Gastroesophageal sphincter (tissue), 4 donors: ENCODE results near the gene SH3PXD2A. TPM values are rescaled to one million over a fixed set of nuclear protein-coding genes. Genes with fewer than 3 reads are reported as not detected.
A peak's percentile ranks its signal among the peaks of the same experiment; 100 is the strongest.

Source experiments
- ATAC-seq: fragments of 150-250 bp; one replicate; pipeline ENCODE4 v1.9.1; 2016; ENCODE audit warnings: mild to moderate bottlenecking, moderate library complexity
- H3K27ac ChIP-seq, 4 donors: fragments of 200-600 bp; sonication (generic) in 3 of 4; 1 replicate in 3 of 4; 2 replicates in 1 of 4; pipeline ENCODE4 v1.5.1; 2016 to 2019
- H3K27me3 ChIP-seq: fragments of 200-600 bp; sonication (generic); one replicate; pipeline ENCODE4 v1.5.1; 2019
- H3K36me3 ChIP-seq, 2 donors: fragments of 200-600 bp; sonication (generic); one replicate each; pipeline ENCODE4 v1.5.1; 2019; ENCODE audit warnings: control low read depth in 1 of 2
- H3K4me1 ChIP-seq, 3 donors: fragments of 200-600 bp; sonication (generic); 1 replicate in 2 of 3; 2 replicates in 1 of 3; pipeline ENCODE4 v1.5.1; 2016 to 2019; ENCODE audit warnings: control low read depth in 2 of 3
- H3K4me3 ChIP-seq, 2 donors: fragments of 200-600 bp; sonication (generic); one replicate each; pipeline ENCODE4 v1.5.1; 2019; ENCODE audit warnings: mild to moderate bottlenecking in 1 of 2, moderate library complexity in 1 of 2
- H3K9me3 ChIP-seq, 3 donors: fragments of 200-600 bp; sonication (generic); one replicate each; pipeline ENCODE4 v1.5.1; 2017 to 2019; ENCODE audit warnings: control low read depth in 2 of 3
- CTCF ChIP-seq, 4 experiments: fragments of 200-600 bp in 2 of 4; fragments of 450-650 bp in 2 of 4; sonication (generic) in 1 of 4; IDR thresholded peaks; one replicate each; pipeline ENCODE4 v1.5.1; 2017 to 2019; ENCODE audit warnings: antibody characterized with exemption in 4 of 4, mild to moderate bottlenecking in 2 of 4, moderate library complexity in 2 of 4
- EP300 ChIP-seq: sonication (generic); formaldehyde crosslinking; IDR thresholded peaks from one replicate; pipeline ENCODE4 v1.6.1; 2017; ENCODE audit warnings: antibody characterized with exemption, mild to moderate bottlenecking
- POLR2A ChIP-seq, 2 donors: fragments of 450-650 bp; IDR thresholded peaks; one replicate each; pipeline ENCODE4 v1.6.1; 2017; ENCODE audit warnings: antibody characterized with exemption in 2 of 2, mild to moderate bottlenecking in 2 of 2, moderate library complexity in 1 of 2
- POLR2AphosphoS5 ChIP-seq: sonication (generic); formaldehyde crosslinking; IDR thresholded peaks from one replicate; pipeline ENCODE4 v1.6.1; 2017; ENCODE audit warnings: antibody characterized with exemption
- WGBS, 2 donors: methylation state at CpG; one replicate each; pipeline ENCODE4 v1.1.5; 2018; ENCODE audit warnings: low coverage in 1 of 2; 5-methylcytosine and 5-hydroxymethylcytosine counted together
- total RNA-seq, 4 donors: library from RNA; depleted of rRNA; stranded (reverse); fragments of >200 nt; gene quantifications; one replicate each; pipeline ENCODE4 v1.1.0, GENCODE V29; 2016

The SH3PXD2A gene
- total RNA-seq, 4 donors from 2014 or later: 31.2 to 65.2 (median 39.5) TPM

- Histone ChIP-seq H3K9me3 (no peaks in the 10 kb centered on the region), H3K27me3 (no peaks in the 10 kb centered on the region), H3K4me1 (peaks cover 0 to 61% (median 21%) of the 10 kb centered on the region in 3 donors), H3K27ac (no peak overlapping the region), H3K36me3 (no peaks in the 10 kb centered on the region), H3K4me3 (no peak overlapping the region)
- WGBS, 2 donors: 91 to 100% methylated on average over 2 to 8 of the region's 9 CpGs
- ATAC-seq: no peak
- TF ChIP-seq EP300 (no peak), CTCF (IDR thresholded peaks at IDR 0.05) (no peak), POLR2AphosphoS5 (no peak), POLR2A (IDR thresholded peaks at IDR 0.05) (no peak)
These were observed 18.5 kb downstream of the SH3PXD2A start for GRCh38 chr10:103836861-103837260.

GRCh38 chr10:103836273-103836672 lies 19.1 kb downstream of the SH3PXD2A start:
- Histone ChIP-seq H3K27me3 (no peaks in the 10 kb centered on the region), H3K9me3 (no peaks in the 10 kb centered on the region), H3K4me3 (no peak overlapping the region), H3K27ac (peak overlapping the region in 1 of 4 donors; percentile 59), H3K4me1 (peaks cover 0 to 61% (median 21%) of the 10 kb centered on the region in 3 donors), H3K36me3 (no peaks in the 10 kb centered on the region)
- TF ChIP-seq EP300 (no peak), CTCF (IDR thresholded peaks at IDR 0.05) (no peak), POLR2A (IDR thresholded peaks at IDR 0.05) (no peak), POLR2AphosphoS5 (no peak)
- 75 to 100% methylated on average over 1 of the region's 1 CpG for WGBS, 2 donors
- no peak for ATAC-seq

GRCh38 chr10:103835096-103836050 lies 20.0 kb downstream of the SH3PXD2A start:
- no peaks in the 10 kb centered on the region for H3K9me3 ChIP-seq
- peaks cover 0 to 58% (median 21%) of the 10 kb centered on the region in 3 donors for H3K4me1 ChIP-seq
- TF ChIP-seq POLR2A (IDR thresholded peaks at IDR 0.05) (no peak), POLR2AphosphoS5 (peak; percentile 79)
- H3K36me3 ChIP-seq: no peaks in the 10 kb centered on the region
- no peaks in the 10 kb centered on the region for H3K27me3 ChIP-seq
- WGBS, 2 donors: 37 to 69% methylated on average over 10 to 11 of the region's 20 CpGs
- H3K4me3 ChIP-seq: no peak overlapping the region
- ATAC-seq: peak; percentile 84
- peak overlapping the region in 3 of 4 donors; percentile 59 to 64 (median 59) for H3K27ac ChIP-seq

GRCh38 chr10:103834436-103835095 lies 20.8 kb downstream of the SH3PXD2A start:
- Histone ChIP-seq H3K27me3 (no peaks in the 10 kb centered on the region), H3K36me3 (no peaks in the 10 kb centered on the region), H3K4me1 (peaks cover 0 to 56% (median 21%) of the 10 kb centered on the region in 3 donors), H3K27ac (peak overlapping the region in 3 of 4 donors; percentile 59 to 64 (median 62)), H3K9me3 (no peaks in the 10 kb centered on the region), H3K4me3 (no peak overlapping the region)
- WGBS, 2 donors: 57 to 61% methylated on average over 4 to 5 of the region's 5 CpGs
- ATAC-seq: peak; percentile 26
- no peak for TF ChIP-seq POLR2AphosphoS5
- TF ChIP-seq CTCF (IDR thresholded peaks at IDR 0.05): no peak
- no peak for TF ChIP-seq POLR2A (IDR thresholded peaks at IDR 0.05)
- no peak for TF ChIP-seq EP300

GRCh38 chr10:103833731-103834365 lies 21.5 kb downstream of the SH3PXD2A start:
- peaks cover 0 to 56% (median 21%) of the 10 kb centered on the region in 3 donors for H3K4me1 ChIP-seq
- H3K4me3 ChIP-seq: no peak overlapping the region
- WGBS, 2 donors: 64% methylated on average over 4 of the region's 5 CpGs; no CpG with 5 or more reads in 1 of the 2 donors
- no peak for TF ChIP-seq EP300
- TF ChIP-seq POLR2A (IDR thresholded peaks at IDR 0.05): no peak
- TF ChIP-seq CTCF (IDR thresholded peaks at IDR 0.05): no peak
- TF ChIP-seq POLR2AphosphoS5: no peak
- no peaks in the 10 kb centered on the region for H3K9me3 ChIP-seq
- peak; percentile 48 for ATAC-seq
- H3K27ac ChIP-seq: peak overlapping the region in 3 of 4 donors; percentile 59 to 64 (median 62)
- no peaks in the 10 kb centered on the region for H3K36me3 ChIP-seq
- no peaks in the 10 kb centered on the region for H3K27me3 ChIP-seq
